CD14-positive monocyte (primary cell): ENCODE data around the gene ACSS2. TPM values are rescaled to one million over a fixed set of nuclear protein-coding genes. Genes with fewer than 3 reads are reported as not detected.
"Not testable (repeated sequence)": the region's sequence is repeated elsewhere in the genome, so short reads cannot be mapped to it uniquely, and the experiment has no call there.

ENCODE experiments used
- DNase-seq, 3 donors: peaks; one replicate each; pipeline ENCODE4 v3.0.0-alpha.2; 2011 to 2022
- H2AFZ ChIP-seq: 2 replicates; pipeline ENCODE4 v1.6.0; 2012; ENCODE audit warnings: mild to moderate bottlenecking, low read depth, low read length, inconsistent platforms; ENCODE audit not compliant: insufficient read depth, poor library complexity, severe bottlenecking
- H3K27ac ChIP-seq, 2 donors: 1 replicate in 1 of 2; 2 replicates in 1 of 2; pipeline ENCODE4 v1.5.1; 2012 to 2013; ENCODE audit warnings: low read length in 2 of 2, control low read depth in 1 of 2, inconsistent platforms in 1 of 2, low read depth in 1 of 2, mild to moderate bottlenecking in 1 of 2
- H3K27me3 ChIP-seq, 2 donors: one replicate each; pipeline versions ENCODE4 v1.6.0 to v1.6.1; 2011 to 2013; ENCODE audit warnings: low read length in 2 of 2; ENCODE audit not compliant: control insufficient read depth in 2 of 2, insufficient read depth in 2 of 2
- H3K36me3 ChIP-seq, 2 donors: replicated peaks in 1 of 2; 1 replicate in 1 of 2; 2 replicates in 1 of 2; pipeline versions ENCODE4 v1.5.1 to v1.6.1; 2012 to 2013; ENCODE audit warnings: low read length in 2 of 2, control low read depth in 1 of 2, inconsistent platforms in 1 of 2, mild to moderate bottlenecking in 1 of 2; ENCODE audit not compliant: insufficient read depth in 2 of 2, control insufficient read depth in 1 of 2
- H3K4me1 ChIP-seq, 2 donors: 1 replicate in 1 of 2; 2 replicates in 1 of 2; pipeline versions ENCODE4 v1.5.1 to v1.6.1; 2012 to 2013; ENCODE audit warnings: low read length in 2 of 2, control low read depth in 1 of 2, inconsistent platforms in 1 of 2, mild to moderate bottlenecking in 1 of 2, moderate library complexity in 1 of 2; ENCODE audit not compliant: insufficient read depth in 2 of 2, control insufficient read depth in 1 of 2
- H3K4me2 ChIP-seq: replicated peaks from 2 replicates; pipeline ENCODE3; 2012; ENCODE audit warnings: low read length, moderate library complexity, mild to moderate bottlenecking; ENCODE audit not compliant: poor library complexity, severe bottlenecking; ENCODE audit errors: extremely low read depth
- H3K4me3 ChIP-seq, 3 experiments: fragments of 200-600 bp in 1 of 3; sonication (generic) in 1 of 3; replicated peaks in 1 of 3; 1 replicate in 2 of 3; 2 replicates in 1 of 3; pipeline ENCODE4 v1.5.1; 2011 to 2013; ENCODE audit warnings: low read length in 3 of 3, mild to moderate bottlenecking in 3 of 3, control low read depth in 2 of 3, low read depth in 2 of 3, inconsistent platforms in 1 of 3, moderate library complexity in 1 of 3
- H3K79me2 ChIP-seq: 2 replicates; pipeline ENCODE4 v1.6.0; 2012; ENCODE audit warnings: mild to moderate bottlenecking, control low read depth, inconsistent platforms, low read length, moderate library complexity; ENCODE audit not compliant: insufficient read depth
- H3K9ac ChIP-seq: 2 replicates; pipeline ENCODE4 v1.6.0; 2017; ENCODE audit warnings: low read length, mild to moderate bottlenecking; ENCODE audit not compliant: insufficient read depth, poor library complexity, severe bottlenecking
- H3K9me3 ChIP-seq, 2 donors: replicated peaks in 1 of 2; 1 replicate in 1 of 2; 2 replicates in 1 of 2; pipeline versions ENCODE4 v1.5.1 to v1.6.1; 2012 to 2013; ENCODE audit warnings: low read length in 2 of 2, control low read depth in 1 of 2; ENCODE audit not compliant: control insufficient read depth in 1 of 2, insufficient read depth in 1 of 2
- H4K20me1 ChIP-seq: 2 replicates; pipeline ENCODE4 v1.6.0; 2012; ENCODE audit warnings: mild to moderate bottlenecking, low read length, control low read depth, moderate library complexity; ENCODE audit not compliant: insufficient read depth
- H3K27ac Mint-ChIP-seq, 7 donors: one replicate each; pipeline ENCODE4 v1.8.0; 2020; ENCODE audit warnings: mild to moderate bottlenecking in 7 of 7, mixed read lengths in 7 of 7, moderate library complexity in 6 of 7, inconsistent platforms in 2 of 7
- H3K27me3 Mint-ChIP-seq, 3 donors: one replicate each; pipeline ENCODE4 v1.8.0; 2021 to 2022; ENCODE audit warnings: low read depth in 3 of 3, mild to moderate bottlenecking in 3 of 3, mixed read lengths in 3 of 3, moderate library complexity in 3 of 3, inconsistent platforms in 1 of 3
- H3K36me3 Mint-ChIP-seq, 2 donors: one replicate each; pipeline ENCODE4 v1.8.0; 2020; ENCODE audit warnings: mixed read lengths in 2 of 2, inconsistent platforms in 1 of 2, mild to moderate bottlenecking in 1 of 2
- H3K4me1 Mint-ChIP-seq: one replicate; pipeline ENCODE4 v1.8.0; 2020; ENCODE audit warnings: mild to moderate bottlenecking, mixed read lengths
- H3K4me3 Mint-ChIP-seq, 2 donors: one replicate each; pipeline ENCODE4 v1.8.0; 2020; ENCODE audit warnings: mild to moderate bottlenecking in 2 of 2, mixed read lengths in 2 of 2, moderate library complexity in 1 of 2
- H3K9me3 Mint-ChIP-seq, 7 donors: one replicate each; pipeline ENCODE4 v1.8.0; 2020 to 2022; ENCODE audit warnings: mixed read lengths in 7 of 7, mild to moderate bottlenecking in 6 of 7, moderate library complexity in 6 of 7, inconsistent platforms in 2 of 7
- CTCF ChIP-seq: fragments of 200-600 bp; IDR thresholded peaks from one replicate; pipeline ENCODE4 v1.8.0; 2022; ENCODE audit warnings: antibody characterized with exemption, mild to moderate bottlenecking
- WGBS: methylation state at CpG from one replicate; pipeline ENCODE4 v1.1.5; 2013; ENCODE audit warnings: missing lambda C conversion rate; ENCODE audit not compliant: insufficient coverage; 5-methylcytosine and 5-hydroxymethylcytosine counted together
- intact Hi-C, 2 donors: fragments of 100-400 bp; cut with micrococcal nuclease; formaldehyde crosslinking; loops; one replicate each; pipeline versions ENCODE4 v1.15.0 to v1.15.1; 2023
- polyA plus RNA-seq, 3 donors: library from polyadenylated mRNA; depleted of rRNA in 1 of 3; unstranded in 2 of 3; stranded (reverse) in 1 of 3; fragments of 300-500 nt in 2 of 3; fragments of >200 nt in 1 of 3; fragmentation: Illumina TruSeq in 2 of 3; gene quantifications; 1 replicate in 2 of 3; 2 replicates in 1 of 3; pipeline ENCODE4 v1.2.3, GENCODE V29; 2012 to 2021

The ACSS2 gene
- polyA plus RNA-seq, 3 donors = 37.7 to 67.2 (median 48.4) TPM

GRCh38 chr20:34895465-34895864, 19.1 kb downstream of the ACSS2 start:
- no peaks in the 10 kb centered on the region for H3K27me3 ChIP-seq
- Mint-ChIP-seq H3K4me1 (peaks cover 43% of the 10 kb centered on the region), H3K9me3 (peaks cover 0 to 2% (median 0%) of the 10 kb centered on the region in 7 donors), H3K4me3 (no peak overlapping the region), H3K27ac (peak overlapping the region in 3 of 7 donors; percentile 27 to 61 (median 38)), H3K36me3 (peaks cover 15 to 28% of the 10 kb centered on the region in 2 donors), H3K27me3 (peaks cover 0 to 3% (median 0%) of the 10 kb centered on the region in 3 donors)
- H3K4me1 ChIP-seq = peaks cover 39 to 43% of the 10 kb centered on the region in 2 donors
- H2AFZ ChIP-seq = no peak overlapping the region
- no CpG with 5 or more reads among the region's 3 CpGs for WGBS
- no peaks in the 10 kb centered on the region for H3K9me3 ChIP-seq
- H3K27ac ChIP-seq = no peak overlapping the region
- no peak overlapping the region for H3K9ac ChIP-seq
- no peak overlapping the region for H3K4me3 ChIP-seq
- no peak overlapping the region for H3K4me2 ChIP-seq
- no peak for DNase-seq
- intact Hi-C loops = no loop called here
- peaks cover 44% of the 10 kb centered on the region for H3K79me2 ChIP-seq
- no peak for TF ChIP-seq CTCF
- peaks cover 0 to 5% of the 10 kb centered on the region in 2 donors for H3K36me3 ChIP-seq
- H4K20me1 ChIP-seq = no peaks in the 10 kb centered on the region

GRCh38 chr20:34896086-34896621, 19.7 kb downstream of the ACSS2 start:
- H2AFZ ChIP-seq = no peak overlapping the region
- H3K27ac ChIP-seq = no peak overlapping the region
- no peak overlapping the region for H3K4me3 ChIP-seq
- intact Hi-C loops = no loop called here
- no peak overlapping the region for H3K4me3 Mint-ChIP-seq
- peaks cover 0 to 8% of the 10 kb centered on the region in 2 donors for H3K36me3 ChIP-seq
- peaks cover 18 to 33% of the 10 kb centered on the region in 2 donors for H3K36me3 Mint-ChIP-seq
- no peaks in the 10 kb centered on the region for H3K27me3 ChIP-seq
- no peak overlapping the region for H3K9ac ChIP-seq
- DNase-seq = no peak
- H3K4me2 ChIP-seq = no peak overlapping the region
- peaks cover 32 to 37% of the 10 kb centered on the region in 2 donors for H3K4me1 ChIP-seq
- H3K79me2 ChIP-seq = peaks cover 44% of the 10 kb centered on the region
- no peaks in the 10 kb centered on the region for H4K20me1 ChIP-seq
- WGBS = no CpG with 5 or more reads among the region's 1 CpG
- peaks cover 0 to 3% (median 0%) of the 10 kb centered on the region in 3 donors for H3K27me3 Mint-ChIP-seq
- H3K27ac Mint-ChIP-seq = peak overlapping the region in 2 of 7 donors; percentile 7 to 38
- peaks cover 39% of the 10 kb centered on the region for H3K4me1 Mint-ChIP-seq
- no peaks in the 10 kb centered on the region for H3K9me3 ChIP-seq
- H3K9me3 Mint-ChIP-seq = peaks cover 0 to 2% (median 0%) of the 10 kb centered on the region in 7 donors
- TF ChIP-seq CTCF = no peak

DNA sequence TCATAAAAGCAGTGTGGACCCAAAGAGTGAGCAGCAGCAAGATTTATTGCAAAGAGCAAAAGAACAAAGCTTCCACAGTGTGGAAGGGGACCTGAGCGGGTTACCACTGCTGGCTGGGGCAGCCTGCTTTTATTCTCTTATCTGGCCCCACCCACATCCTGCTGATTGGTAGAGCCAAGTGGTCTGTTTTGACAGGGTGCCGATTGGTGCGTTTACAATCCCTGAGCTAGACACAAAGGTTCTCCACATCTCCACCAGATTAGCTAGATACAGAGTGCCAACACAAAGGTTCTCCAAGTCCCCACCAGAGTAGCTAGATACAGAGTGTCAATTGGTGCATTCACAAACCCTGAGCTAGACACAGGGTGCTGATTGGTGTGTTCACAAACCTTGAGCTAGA, 21.7 kb downstream of the ACSS2 start:
- H2AFZ ChIP-seq, H4K20me1 ChIP-seq, H3K9ac ChIP-seq, H3K27ac ChIP-seq, H3K4me3 ChIP-seq, intact Hi-C loops, DNase-seq, H3K4me2 ChIP-seq, H3K9me3 Mint-ChIP-seq, H3K27me3 Mint-ChIP-seq, H3K4me3 Mint-ChIP-seq, H3K27me3 ChIP-seq, H3K9me3 ChIP-seq: not testable (repeated sequence)
- Mint-ChIP-seq H3K27ac (peak overlapping the region in 2 of 7 donors; percentile 13 to 60), H3K36me3 (peaks cover 30 to 44% of the 10 kb centered on the region in 2 donors), H3K4me1 (peaks cover 21% of the 10 kb centered on the region)
- peaks cover 0 to 17% of the 10 kb centered on the region in 2 donors for H3K36me3 ChIP-seq
- WGBS = no CpG with 5 or more reads among the region's 3 CpGs
- H3K79me2 ChIP-seq = peaks cover 27% of the 10 kb centered on the region
- peaks cover 13 to 17% of the 10 kb centered on the region in 2 donors for H3K4me1 ChIP-seq
